GM19372 (cell line): ENCODE data around the gene RFX6.

Experiments
- ATAC-seq: cut with Tn5 transposase; IDR thresholded peaks from one replicate; pipeline ENCODE4 v1.9.1; 2021; ENCODE audit warnings: mild to moderate bottlenecking, low read depth, moderate library complexity; ENCODE audit not compliant: unreplicated experiment

Gene RFX6

GRCh38 chr6:116894669-116895068 is 17.6 kb downstream of the RFX6 start:
- no peak for ATAC-seq

GRCh38 chr6:116895935-116896334 is 18.9 kb downstream of the RFX6 start:
- ATAC-seq: no peak

GRCh38 chr6:116902634-116903033 is 25.6 kb downstream of the RFX6 start:
- no peak for ATAC-seq

- ATAC-seq: no peak
These were observed 46.0 kb downstream of the RFX6 start for GRCh38 chr6:116922853-116923548.

GRCh38 chr6:116924245-116924644 is 47.2 kb downstream of the RFX6 start:
- ATAC-seq: no peak

GRCh38 chr6:116925088-116925794 is 48.2 kb downstream of the RFX6 start:
- no peak for ATAC-seq

GRCh38 chr6:116928677-116929076 is 51.6 kb downstream of the RFX6 start:
- no peak for ATAC-seq

GRCh38 chr6:116929825-116930224 is 52.8 kb downstream of the RFX6 start:
- no peak for ATAC-seq

GRCh38 chr6:116931456-116931855 is 54.4 kb downstream of the RFX6 start:
- ATAC-seq: no peak

GRCh38 chr6:116932496-116932895 is 55.5 kb downstream of the RFX6 start:
- ATAC-seq: no peak

GRCh38 chr6:116933485-116933884 is 56.4 kb downstream of the RFX6 start:
- ATAC-seq: no peak

GRCh38 chr6:116938305-116938704 is 61.3 kb downstream of the RFX6 start:
- no peak for ATAC-seq

GRCh38 chr6:116941727-116942126 is 64.7 kb downstream of the RFX6 start:
- ATAC-seq: no peak

GRCh38 chr6:116945809-116946208 is 68.8 kb downstream of the RFX6 start:
- no peak for ATAC-seq

- no peak for ATAC-seq
These were observed 71.7 kb downstream of the RFX6 start for GRCh38 chr6:116948533-116949304.

- ATAC-seq: no peak
These were observed 72.9 kb downstream of the RFX6 start for GRCh38 chr6:116949964-116950363.

GRCh38 chr6:116954335-116954734 is 77.3 kb downstream of the RFX6 start:
- ATAC-seq: no peak

GRCh38 chr6:116954938-116955337 is 77.9 kb downstream of the RFX6 start:
- ATAC-seq: no peak

- ATAC-seq: no peak
These were observed 78.7 kb downstream of the RFX6 start for GRCh38 chr6:116955773-116956172.

GRCh38 chr6:116963972-116964371 is 86.9 kb downstream of the RFX6 start:
- ATAC-seq: no peak
